HCT116 (cell line): ENCODE results near the gene NCAN. TPM values are rescaled to one million over a fixed set of nuclear protein-coding genes. Genes with fewer than 3 reads are reported as not detected.

Source experiments
- ATAC-seq: fragments of 200-7000 bp; cut with Tn5 transposase; 2 replicates; pipeline ENCODE4 v1.9.1; 2020; ENCODE audit warnings: mild to moderate bottlenecking, moderate library complexity
- BruUV-seq: library from RNA; stranded (reverse); fragments of 400-500 nt; replicated peaks from 2 replicates; lab custom pipeline; 2021; lab: Mats Ljungman, UMichigan
- CTCF ChIA-PET: fragments of 300-600 bp; sonication (Branson Sonifier 250); formaldehyde crosslinking; loops from one replicate; lab custom pipeline; 2021; ENCODE audit warnings: antibody characterized with exemption; lab: Charles Lee
- POLR2A ChIA-PET: fragments of 300-600, 350-600 bp; sonication (Branson Sonifier 250); formaldehyde crosslinking; loops from one replicate; lab custom pipeline; 2021; ENCODE audit warnings: antibody characterized with exemption; lab: Charles Lee
- RAD21 ChIA-PET, 2 experiments: fragments of 300-600 bp; sonication (Branson Sonifier 250); formaldehyde crosslinking; loops; one replicate each; lab custom pipeline; 2023; ENCODE audit warnings: low total read pairs in 2 of 2; ENCODE audit not compliant: uncharacterized antibody in 2 of 2, unreplicated experiment in 2 of 2, low non-redundant PET in 1 of 2; lab: Charles Lee
- DNase-seq: peaks from one replicate; pipeline ENCODE4 v3.0.0-alpha.2; 2010; ENCODE audit warnings: low read depth, low spot score
- H2AFZ ChIP-seq: fragments of 200-600 bp; shearing (Covaris generic), sonication (generic); 2 replicates; pipeline ENCODE4 v1.6.1; 2017; ENCODE audit warnings: low read depth, mixed run types, mixed read lengths, antibody characterized with exemption, low read length; ENCODE audit not compliant: poor library complexity, severe bottlenecking
- H3K27ac ChIP-seq: 2 replicates; pipeline ENCODE4 v1.5.1; 2012; ENCODE audit warnings: low read depth, low read length
- H3K27me3 ChIP-seq: fragments of 200-600 bp; sonication (generic); 2 replicates; pipeline ENCODE4 v1.6.1; 2016; ENCODE audit warnings: mixed run types, low read length, mixed read lengths; ENCODE audit not compliant: insufficient read depth
- H3K36me3 ChIP-seq, 2 experiments: fragments of 200-500 bp in 1 of 2; fragments of 200-600 bp in 1 of 2; sonication (Bioruptor generic) in 1 of 2; sonication (generic) in 1 of 2; 2 replicates each; pipeline versions ENCODE4 v1.5.1 to v1.6.1; 2014 to 2016; ENCODE audit warnings: low read length in 2 of 2, inconsistent platforms in 1 of 2, mixed read lengths in 1 of 2, mixed run types in 1 of 2; ENCODE audit not compliant: insufficient read depth in 2 of 2, control insufficient read depth in 1 of 2
- H3K4me1 ChIP-seq, 2 experiments: fragments of 200-600 bp in 1 of 2; sonication (generic) in 1 of 2; 2 replicates each; pipeline versions ENCODE4 v1.5.1 to v1.6.1; 2012 to 2017; ENCODE audit warnings: low read length in 2 of 2, inconsistent platforms in 1 of 2, mild to moderate bottlenecking in 1 of 2, mixed read lengths in 1 of 2, mixed run types in 1 of 2, moderate library complexity in 1 of 2; ENCODE audit not compliant: insufficient read depth in 2 of 2, control insufficient read depth in 1 of 2
- H3K4me2 ChIP-seq: fragments of 200-600 bp; sonication (generic); 2 replicates; pipeline ENCODE4 v1.6.1; 2017; ENCODE audit warnings: mixed run types, low read length, mixed read lengths
- H3K4me3 ChIP-seq, 2 experiments: fragments of 200-600 bp in 1 of 2; sonication (generic) in 1 of 2; replicated peaks in 1 of 2; 2 replicates each; pipeline ENCODE4 v1.5.1; 2011 to 2016; ENCODE audit warnings: low read length in 2 of 2, control low read depth in 1 of 2, low read depth in 1 of 2, mild to moderate bottlenecking in 1 of 2, mixed read lengths in 1 of 2, mixed run types in 1 of 2
- H3K79me2 ChIP-seq: fragments of 200-600 bp; sonication (generic); 2 replicates; pipeline ENCODE4 v1.6.1; 2017; ENCODE audit warnings: mild to moderate bottlenecking, mixed run types, low read length, moderate library complexity, mixed read lengths; ENCODE audit not compliant: insufficient read depth
- H3K9ac ChIP-seq: fragments of 200-600 bp; sonication (generic); 2 replicates; pipeline ENCODE4 v1.6.1; 2016; ENCODE audit warnings: low read length, mixed read lengths
- H3K9me2 ChIP-seq: fragments of 200-600 bp; sonication (generic), shearing (Covaris generic); 2 replicates; pipeline ENCODE4 v1.6.1; 2017; ENCODE audit warnings: mixed run types, mild to moderate bottlenecking, moderate library complexity; ENCODE audit not compliant: insufficient read depth
- H3K9me3 ChIP-seq, 2 experiments: fragments of 200-500 bp in 1 of 2; fragments of 200-600 bp in 1 of 2; sonication (Bioruptor generic) in 1 of 2; sonication (generic) in 1 of 2; 2 replicates each; pipeline ENCODE4 v1.6.1; 2014 to 2017; ENCODE audit warnings: low read length in 2 of 2, mixed read lengths in 2 of 2, inconsistent platforms in 1 of 2, low read depth in 1 of 2, mild to moderate bottlenecking in 1 of 2, mixed run types in 1 of 2, moderate library complexity in 1 of 2; ENCODE audit not compliant: control insufficient read depth in 1 of 2, insufficient read depth in 1 of 2
- H4K20me1 ChIP-seq: fragments of 200-600 bp; sonication (generic), shearing (Covaris generic); 2 replicates; pipeline ENCODE4 v1.6.1; 2017; ENCODE audit warnings: mixed run types, mild to moderate bottlenecking, moderate library complexity; ENCODE audit not compliant: insufficient read depth
- CBX3 ChIP-seq: IDR thresholded peaks from 2 replicates; pipeline ENCODE4 v1.6.1; 2012; ENCODE audit warnings: low read depth
- CTCF ChIP-seq, 3 experiments: fragments of 200-600 bp in 1 of 3; sonication (generic) in 1 of 3; IDR thresholded peaks in 2 of 3; conservative IDR thresholded peaks in 1 of 3; 2 replicates each; pipeline ENCODE4 v1.5.1; 2012 to 2017; ENCODE audit warnings: low read depth in 2 of 3, low read length in 2 of 3, antibody characterized with exemption in 1 of 3, borderline replicate concordance in 1 of 3, control low read depth in 1 of 3, mild to moderate bottlenecking in 1 of 3, mixed read lengths in 1 of 3, mixed run types in 1 of 3, moderate library complexity in 1 of 3; ENCODE audit not compliant: insufficient read depth in 1 of 3
- EZH2 ChIP-seq: fragments of 200-600 bp; sonication (generic); IDR thresholded peaks from 2 replicates; pipeline ENCODE4 v1.6.1; 2017; ENCODE audit warnings: antibody characterized with exemption, mixed run types
- MAX ChIP-seq: IDR thresholded peaks from 2 replicates; pipeline ENCODE4 v1.6.1; 2012
- POLR2AphosphoS5 ChIP-seq: IDR thresholded peaks from 2 replicates; pipeline ENCODE4 v1.6.1; 2011; ENCODE audit warnings: mild to moderate bottlenecking, low read depth, low read length, moderate library complexity
- RAD21 ChIP-seq: IDR thresholded peaks from 2 replicates; pipeline ENCODE4 v1.6.1; 2012; ENCODE audit warnings: low read depth, mild to moderate bottlenecking
- REST ChIP-seq: IDR thresholded peaks from 2 replicates; pipeline ENCODE4 v1.6.1; 2012; ENCODE audit warnings: low read depth
- YY1 ChIP-seq: IDR thresholded peaks from 2 replicates; pipeline ENCODE4 v1.6.1; 2011; ENCODE audit warnings: low read length, low read depth, moderate library complexity, mild to moderate bottlenecking; ENCODE audit not compliant: insufficient replicate concordance; ENCODE audit errors: extremely low read depth
- ZFX ChIP-seq: fragments of 450-650 bp; IDR thresholded peaks from 2 replicates; pipeline ENCODE4 v1.6.1; 2017
- ZNF274 ChIP-seq: fragments of 200-500 bp; sonication (Bioruptor generic); IDR thresholded peaks from 2 replicates; pipeline ENCODE4 v1.6.1; 2014; ENCODE audit warnings: mild to moderate bottlenecking, low read depth, low read length, inconsistent platforms
- intact Hi-C: fragments of 100-400 bp; cut with micrococcal nuclease; formaldehyde crosslinking; loops from 2 replicates; pipeline ENCODE4 v1.10.0; 2022
- total RNA-seq: library from RNA; stranded (reverse); gene quantifications from one replicate; pipeline ENCODE4 v1.2.1, GENCODE V29; 2021; ENCODE audit not compliant: unreplicated experiment

NCAN gene
- total RNA-seq, 1 experiment from 2014 or later: 0.07 TPM

- no peaks in the 10 kb centered on the region for H4K20me1 ChIP-seq
- ChIA-PET POLR2A (interaction anchor here (1.5 kb wide), 1 partner anchor 22 kb away, joined by 5 read pairs; the partner anchor contains the start of gene NR2C2AP), CTCF (interaction anchor here (0.7 to 1.5 kb wide), 4 partner anchors 9 to 118 kb away, joined by 3 to 7 read pairs (median 4); partner anchors contain the start of genes BORCS8, NR2C2AP and RFXANK), RAD21 (no interaction called here)
- H3K4me1 ChIP-seq: peaks cover 9 to 14% of the 10 kb centered on the region in 2 experiments
- H3K4me2 ChIP-seq: peak overlapping the region; percentile 75
- intact Hi-C loops: no loop called here
- no peaks in the 10 kb centered on the region for H3K79me2 ChIP-seq
- BruUV-seq: no TSS peak
- H3K27me3 ChIP-seq: peaks cover 6% of the 10 kb centered on the region; the same call in 1 of the 2 replicates
- H3K9me2 ChIP-seq: no peaks in the 10 kb centered on the region
- peak overlapping the region; percentile 30 to 36 for H3K4me3 ChIP-seq
- DNase-seq: peak; percentile 85
- H3K9ac ChIP-seq: peak overlapping the region; percentile 2; the same call in 1 of the 2 replicates
- H2AFZ ChIP-seq: peak overlapping the region; percentile 94
- peaks cover 0 to 3% of the 10 kb centered on the region in 2 experiments; a peak in 1 of 4 replicates for H3K9me3 ChIP-seq
- H3K36me3 ChIP-seq: no peaks in the 10 kb centered on the region
- TF ChIP-seq CBX3: peak; percentile 70; the same call in 1 of the 2 replicates
- no peak for TF ChIP-seq ZNF274
- TF ChIP-seq YY1: peak; percentile 8
- peak; percentile 76 for TF ChIP-seq RAD21
- no peak for TF ChIP-seq EZH2
- TF ChIP-seq CTCF (IDR thresholded peaks at IDR 0.05 in 2 of 3, conservative IDR thresholded peaks at IDR 0.05 in 1 of 3; ENCODE audit: borderline replicate concordance in 1 of 3, insufficient read depth in 1 of 3, low read depth in 2 of 3, low read length in 2 of 3): peak; percentile 55 to 77 (median 58)
- TF ChIP-seq ZFX: peak; percentile 53; the same call in 1 of the 2 replicates
- TF ChIP-seq MAX: peak; percentile 96
- TF ChIP-seq REST: no peak
- TF ChIP-seq POLR2AphosphoS5: 0 out of 2 replicates have a peak, but pooled peaks have one; percentile 19
- TF ChIP-seq, all 23 proteins: peak for 7
- H3K27ac ChIP-seq: peak overlapping the region; percentile 44; the same call in 1 of the 2 replicates
- peak; percentile 95 for ATAC-seq
Observed at GRCh38 chr19:19224852-19225494, 13.2 kb downstream of the NCAN start.
